NOMO-1 treated with DMSO at 0.1 percent for 48 hours (cell line): ENCODE results near the gene MOB2.

Experiments
- DNase-seq: peaks from one replicate; lab custom pipeline; 2025; ENCODE audit not compliant: unreplicated experiment; lab: John Stamatoyannopoulos, UW

The MOB2 gene

GRCh38 chr11:1458340-1459218, 28.0 kb downstream of the MOB2 start:
- no peak for DNase-seq

GRCh38 chr11:1457856-1458255, 28.7 kb downstream of the MOB2 start:
- DNase-seq: no peak

- no peak for DNase-seq
Measured at GRCh38 chr11:1457326-1457680, 29.3 kb downstream of the MOB2 start.

GRCh38 chr11:1456596-1457325, 29.8 kb downstream of the MOB2 start:
- DNase-seq: no peak

GRCh38 chr11:1456176-1456575, 30.4 kb downstream of the MOB2 start:
- no peak for DNase-seq

GRCh38 chr11:1455763-1456060, 30.9 kb downstream of the MOB2 start:
- no peak for DNase-seq

- DNase-seq: no peak
Measured at GRCh38 chr11:1455032-1455762, 31.4 kb downstream of the MOB2 start.

GRCh38 chr11:1454576-1454975, 32.0 kb downstream of the MOB2 start:
- DNase-seq: no peak

- DNase-seq: no peak
Measured at GRCh38 chr11:1453611-1454034, 33.0 kb downstream of the MOB2 start.

GRCh38 chr11:1452744-1453143, 33.8 kb downstream of the MOB2 start:
- DNase-seq: no peak

- no peak for DNase-seq
Measured at GRCh38 chr11:1451781-1452470, 34.7 kb downstream of the MOB2 start.

GRCh38 chr11:1450949-1451710, 35.4 kb downstream of the MOB2 start:
- DNase-seq: no peak

- DNase-seq: no peak
Measured at GRCh38 chr11:1450344-1450875, 36.2 kb downstream of the MOB2 start.

- no peak for DNase-seq
Measured at GRCh38 chr11:1449490-1450243, 36.9 kb downstream of the MOB2 start.

GRCh38 chr11:1448882-1449281, 37.7 kb downstream of the MOB2 start:
- no peak for DNase-seq

GRCh38 chr11:1447845-1448825, 38.4 kb downstream of the MOB2 start:
- no peak for DNase-seq

GRCh38 chr11:1446623-1447022, 40.0 kb downstream of the MOB2 start:
- DNase-seq: no peak

GRCh38 chr11:1445741-1446445, 40.7 kb downstream of the MOB2 start:
- DNase-seq: no peak
